PC-9 (cell line): Measurements from ENCODE around the gene CEP112.

ENCODE experiments used
- EZH2 ChIP-seq: fragments of 200-600 bp; sonication (generic); IDR thresholded peaks from 2 replicates; pipeline ENCODE4 v1.8.0; 2017; ENCODE audit warnings: antibody characterized with exemption, low read depth
- TF ChIP-seq, protein P1 (sequence below): fragments of 200-600 bp; sonication (generic); conservative IDR thresholded peaks from 2 replicates; pipeline ENCODE4 v1.6.1; 2017; ENCODE audit warnings: mixed run types, antibody characterized with exemption, mild to moderate bottlenecking, moderate library complexity

DNA sequence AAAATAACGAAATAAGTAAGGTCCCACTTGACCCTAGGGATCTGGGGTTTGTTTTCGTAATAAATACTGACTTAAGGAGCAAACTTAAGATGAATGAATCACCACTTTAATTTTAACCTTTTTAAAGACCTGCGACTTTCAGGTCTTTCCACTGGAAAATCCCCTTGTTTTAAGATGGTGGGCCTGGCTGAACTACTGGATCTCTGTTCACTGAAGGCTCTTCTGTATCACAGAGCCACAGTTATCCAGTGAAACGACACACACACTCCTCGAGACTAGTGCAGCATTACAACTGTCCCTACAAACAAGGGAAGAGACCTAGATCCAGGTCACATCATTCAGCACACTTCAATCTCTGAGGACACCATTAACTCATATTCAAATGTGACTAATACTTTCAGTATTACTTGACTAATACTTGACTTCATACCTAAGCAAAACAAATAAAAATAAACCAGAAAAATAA, 299.0 kb downstream of the CEP112 start:
- TF ChIP-seq, protein P1, sequence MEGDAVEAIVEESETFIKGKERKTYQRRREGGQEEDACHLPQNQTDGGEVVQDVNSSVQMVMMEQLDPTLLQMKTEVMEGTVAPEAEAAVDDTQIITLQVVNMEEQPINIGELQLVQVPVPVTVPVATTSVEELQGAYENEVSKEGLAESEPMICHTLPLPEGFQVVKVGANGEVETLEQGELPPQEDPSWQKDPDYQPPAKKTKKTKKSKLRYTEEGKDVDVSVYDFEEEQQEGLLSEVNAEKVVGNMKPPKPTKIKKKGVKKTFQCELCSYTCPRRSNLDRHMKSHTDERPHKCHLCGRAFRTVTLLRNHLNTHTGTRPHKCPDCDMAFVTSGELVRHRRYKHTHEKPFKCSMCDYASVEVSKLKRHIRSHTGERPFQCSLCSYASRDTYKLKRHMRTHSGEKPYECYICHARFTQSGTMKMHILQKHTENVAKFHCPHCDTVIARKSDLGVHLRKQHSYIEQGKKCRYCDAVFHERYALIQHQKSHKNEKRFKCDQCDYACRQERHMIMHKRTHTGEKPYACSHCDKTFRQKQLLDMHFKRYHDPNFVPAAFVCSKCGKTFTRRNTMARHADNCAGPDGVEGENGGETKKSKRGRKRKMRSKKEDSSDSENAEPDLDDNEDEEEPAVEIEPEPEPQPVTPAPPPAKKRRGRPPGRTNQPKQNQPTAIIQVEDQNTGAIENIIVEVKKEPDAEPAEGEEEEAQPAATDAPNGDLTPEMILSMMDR, result no peak
- TF ChIP-seq EZH2, result no peak
